Measurements from ENCODE around the gene MOGAT3.

The MOGAT3 gene

GRCh38 chr7:101160910-101161309 lies 39.9 kb downstream of the MOGAT3 start:
- no peak for DNase-seq (ENCODE audit: low spot score)

- DNase-seq (ENCODE audit: low spot score) = no peak
These were observed 40.9 kb downstream of the MOGAT3 start for GRCh38 chr7:101159696-101160674.

GRCh38 chr7:101156866-101157589 lies 43.8 kb downstream of the MOGAT3 start:
- DNase-seq (ENCODE audit: low spot score) = no peak

DNA sequence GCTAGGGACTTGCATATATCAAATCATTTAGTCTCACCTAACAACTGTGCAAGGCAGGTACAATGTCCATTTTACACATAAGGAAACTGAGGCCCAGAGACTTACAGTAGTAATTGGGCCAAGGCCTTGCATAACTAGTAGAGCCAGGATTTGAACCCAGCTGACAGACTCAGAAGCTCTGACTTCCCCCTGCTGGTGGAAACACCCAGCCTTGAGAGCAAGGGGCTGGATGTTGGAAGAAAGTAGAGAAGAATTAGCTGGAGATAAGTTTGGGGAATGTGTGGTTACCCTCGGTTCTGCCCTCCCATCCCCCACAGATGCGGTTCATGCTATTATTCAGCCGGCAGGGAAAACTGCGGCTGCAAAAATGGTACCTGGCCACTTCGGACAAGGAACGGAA lies 44.6 kb downstream of the MOGAT3 start:
- DNase-seq (ENCODE audit: low spot score) = no peak

- DNase-seq (ENCODE audit: low spot score) = no peak
These were observed 45.5 kb downstream of the MOGAT3 start for GRCh38 chr7:101155303-101155702.

- DNase-seq (ENCODE audit: low spot score) = no peak
These were observed 46.1 kb downstream of the MOGAT3 start for GRCh38 chr7:101154693-101155102.

GRCh38 chr7:101153969-101154692 lies 46.7 kb downstream of the MOGAT3 start, which contains the start of gene AP1S1:
Gene AP1S1, plus strand, starts transcription at chr7:101154476. Its CDS starts 39 bp downstream, at chr7:101154515.
- DNase-seq (ENCODE audit: low spot score) = peak; percentile 94

GRCh38 chr7:101151908-101152651 lies 48.8 kb downstream of the MOGAT3 start:
- DNase-seq (ENCODE audit: low spot score) = no peak

All from CD4-positive, alpha-beta T cell treated with Interleukin-6 at 100 ng/mL for 8 hours (primary cell).